Suppressor macrophage treated with lipopolysaccharide for 4 hours (primary cell): ENCODE measurements around the gene MUC2.
"Not testable (repeated sequence)": the region's sequence is repeated elsewhere in the genome, so short reads cannot be mapped to it uniquely, and the experiment has no call there.

Source experiments
- DNase-seq: peaks from one replicate; pipeline ENCODE4 v3.0.0-alpha.2; 2020

The MUC2 gene

DNA sequence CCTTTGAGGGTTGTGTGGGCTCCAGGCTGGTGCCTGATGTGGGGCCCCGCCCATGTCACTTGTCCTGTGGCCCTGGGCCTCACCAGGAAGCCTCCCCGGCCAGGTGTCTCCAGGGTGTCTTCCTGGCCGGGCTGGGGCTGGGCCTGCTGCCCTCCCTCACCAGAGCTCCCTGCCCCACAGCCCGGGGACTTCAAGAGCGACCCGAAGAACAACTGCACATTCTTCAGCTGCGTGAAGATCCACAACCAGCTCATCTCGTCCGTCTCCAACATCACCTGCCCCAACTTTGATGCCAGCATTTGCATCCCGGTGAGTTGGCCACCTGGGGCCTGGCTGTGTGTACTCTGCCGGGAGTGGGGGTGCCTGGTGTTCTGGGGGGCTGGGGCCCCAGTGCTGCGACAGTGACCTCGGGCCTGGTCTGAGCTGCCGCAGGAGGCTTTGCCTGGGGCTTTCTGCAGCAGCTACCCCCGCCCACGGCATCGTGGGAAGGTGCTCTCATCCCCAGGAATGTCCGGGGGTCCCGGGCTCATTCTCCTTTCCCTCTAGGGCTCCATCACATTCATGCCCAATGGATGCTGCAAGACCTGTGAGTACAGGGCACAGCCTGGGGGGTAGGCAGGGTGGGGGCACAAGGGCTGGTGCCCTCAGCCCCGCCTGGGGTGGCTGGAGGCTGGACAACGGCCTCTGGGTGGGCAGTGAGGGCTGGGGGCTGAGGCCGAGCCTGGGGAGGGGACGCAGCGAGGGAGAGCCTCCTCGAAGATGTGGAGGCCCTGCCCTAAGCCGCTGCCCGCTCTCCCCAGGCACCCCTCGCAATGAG is 34.6 kb downstream of the MUC2 start:
- no peak for DNase-seq

DNA sequence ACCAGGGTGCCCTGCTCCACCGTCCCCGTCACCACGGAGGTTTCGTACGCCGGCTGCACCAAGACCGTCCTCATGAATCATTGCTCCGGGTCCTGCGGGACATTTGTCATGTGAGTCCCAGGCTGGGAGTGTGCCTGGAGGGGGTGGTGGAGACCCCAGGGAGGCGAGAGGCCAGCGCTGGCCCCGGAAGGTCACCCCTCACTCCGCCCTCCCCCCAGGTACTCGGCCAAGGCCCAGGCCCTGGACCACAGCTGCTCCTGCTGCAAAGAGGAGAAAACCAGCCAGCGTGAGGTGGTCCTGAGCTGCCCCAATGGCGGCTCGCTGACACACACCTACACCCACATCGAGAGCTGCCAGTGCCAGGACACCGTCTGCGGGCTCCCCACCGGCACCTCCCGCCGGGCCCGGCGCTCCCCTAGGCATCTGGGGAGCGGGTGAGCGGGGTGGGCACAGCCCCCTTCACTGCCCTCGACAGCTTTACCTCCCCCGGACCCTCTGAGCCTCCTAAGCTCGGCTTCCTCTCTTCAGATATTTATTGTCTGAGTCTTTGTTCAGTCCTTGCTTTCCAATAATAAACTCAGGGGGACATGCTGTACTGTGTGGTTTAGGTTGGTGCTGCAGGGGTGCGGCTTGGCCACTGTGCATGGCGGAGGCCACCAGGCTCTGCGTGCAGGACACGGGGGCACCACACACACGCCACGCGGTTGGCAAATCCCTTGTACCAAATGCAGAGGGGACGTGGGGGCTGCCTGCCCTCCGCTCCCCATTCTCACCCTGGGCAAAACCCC is 35.4 kb downstream of the MUC2 start:
- DNase-seq = no peak

GRCh38 chr11:1111545-1112212 is 37.0 kb downstream of the MUC2 start:
- no peak for DNase-seq

DNA sequence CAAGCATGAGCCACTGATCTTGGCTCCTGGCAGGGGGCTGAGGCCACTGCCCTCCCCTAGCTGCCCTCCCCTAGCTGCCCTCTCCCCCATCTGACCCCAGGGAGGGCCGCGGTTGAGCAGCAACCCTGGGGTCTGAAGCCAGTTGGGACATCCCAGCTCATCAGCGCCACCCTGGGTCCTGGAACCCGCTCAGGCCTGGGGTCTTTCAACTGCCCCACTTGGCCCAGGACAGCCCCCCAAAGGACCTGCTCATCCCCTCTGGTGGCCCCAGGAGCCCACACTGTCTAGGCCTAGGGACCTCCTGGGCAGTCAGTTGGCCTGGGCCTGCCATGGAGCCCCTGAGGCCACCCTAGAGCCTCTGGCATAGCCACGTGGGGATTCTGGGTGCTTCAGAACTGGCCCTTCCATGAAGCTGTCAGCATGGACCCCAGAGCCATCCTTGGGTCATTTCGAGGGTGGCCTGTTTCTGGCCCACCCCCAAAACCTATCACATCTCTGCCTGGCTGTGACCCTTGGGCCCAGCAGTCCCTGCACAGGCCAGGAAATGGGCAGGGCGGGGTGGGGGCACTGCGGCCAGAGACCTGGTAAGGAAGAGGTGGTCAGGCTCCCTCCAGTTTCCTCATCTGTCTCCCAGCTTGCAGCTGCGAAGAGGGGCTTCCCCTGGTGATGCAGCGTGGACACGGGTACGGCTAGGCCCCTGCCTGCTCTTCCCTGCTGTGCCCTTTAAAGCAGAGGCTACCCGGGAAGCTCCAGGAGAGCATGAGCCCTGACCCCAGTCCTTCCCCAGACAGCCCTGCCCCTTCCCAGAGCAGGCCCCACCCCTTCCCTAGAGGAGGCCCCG is 37.9 kb downstream of the MUC2 start:
- DNase-seq = no peak

GRCh38 chr11:1113405-1114201 is 38.9 kb downstream of the MUC2 start:
- DNase-seq = no peak

GRCh38 chr11:1115292-1115691 is 40.6 kb downstream of the MUC2 start:
- not testable (repeated sequence) for DNase-seq

GRCh38 chr11:1116104-1116503 is 41.4 kb downstream of the MUC2 start:
- DNase-seq = no peak

DNA sequence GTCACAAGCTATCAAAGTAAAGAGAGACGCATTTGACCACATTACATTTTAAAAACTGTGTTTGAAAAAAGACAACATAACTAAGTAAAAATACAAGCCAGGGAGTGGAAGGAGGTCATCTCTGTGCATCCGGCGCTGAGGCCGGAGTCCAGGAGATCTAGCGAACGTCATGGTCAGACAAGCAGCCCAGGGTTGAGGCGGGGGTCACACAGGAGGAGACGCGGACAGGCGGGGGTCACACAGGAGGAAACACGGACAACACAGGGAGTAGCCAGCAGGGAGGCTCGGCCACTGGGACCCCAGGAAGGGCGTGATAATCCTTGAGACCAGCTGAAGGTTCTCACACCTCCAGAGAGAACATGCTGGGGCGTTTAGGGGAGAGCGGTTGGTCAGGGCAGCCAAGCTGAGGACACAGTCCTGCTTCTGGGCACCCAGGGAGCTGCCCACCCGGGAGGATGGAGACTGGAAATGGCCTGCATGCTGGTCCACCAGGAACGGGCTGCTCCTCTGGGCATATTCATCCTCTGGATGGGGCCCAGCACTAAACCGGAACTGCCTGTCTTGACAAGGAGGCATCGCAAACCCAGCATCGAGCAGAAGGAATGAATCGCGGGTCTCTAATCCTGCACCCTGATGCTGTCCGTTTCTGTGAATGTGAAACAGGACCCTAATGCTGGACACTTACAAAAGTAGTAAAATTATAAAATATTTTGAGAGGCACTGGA is 42.2 kb downstream of the MUC2 start:
- no peak for DNase-seq

DNA sequence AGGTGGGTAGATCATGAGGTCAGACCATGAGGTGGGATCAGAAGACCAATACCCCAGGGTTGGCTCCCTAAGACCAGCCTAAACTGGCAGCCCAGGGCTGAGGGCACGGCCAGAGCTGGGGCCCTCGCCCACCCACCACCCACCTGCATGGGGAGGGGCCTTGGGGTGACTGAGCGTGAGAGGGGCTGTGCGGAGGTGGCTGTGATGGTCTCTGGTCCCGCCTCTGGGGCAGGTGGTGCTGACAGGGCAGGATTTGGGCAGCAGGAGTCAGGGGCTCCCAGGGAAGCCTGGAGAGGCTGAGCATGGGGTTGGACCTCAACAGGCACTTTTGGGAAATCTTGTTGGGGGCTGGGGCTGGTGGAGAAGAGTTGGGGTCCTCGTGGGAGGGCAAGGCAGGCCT is 43.3 kb downstream of the MUC2 start:
- DNase-seq = no peak

GRCh38 chr11:1118755-1119603 is 44.3 kb downstream of the MUC2 start:
- no peak for DNase-seq

DNA sequence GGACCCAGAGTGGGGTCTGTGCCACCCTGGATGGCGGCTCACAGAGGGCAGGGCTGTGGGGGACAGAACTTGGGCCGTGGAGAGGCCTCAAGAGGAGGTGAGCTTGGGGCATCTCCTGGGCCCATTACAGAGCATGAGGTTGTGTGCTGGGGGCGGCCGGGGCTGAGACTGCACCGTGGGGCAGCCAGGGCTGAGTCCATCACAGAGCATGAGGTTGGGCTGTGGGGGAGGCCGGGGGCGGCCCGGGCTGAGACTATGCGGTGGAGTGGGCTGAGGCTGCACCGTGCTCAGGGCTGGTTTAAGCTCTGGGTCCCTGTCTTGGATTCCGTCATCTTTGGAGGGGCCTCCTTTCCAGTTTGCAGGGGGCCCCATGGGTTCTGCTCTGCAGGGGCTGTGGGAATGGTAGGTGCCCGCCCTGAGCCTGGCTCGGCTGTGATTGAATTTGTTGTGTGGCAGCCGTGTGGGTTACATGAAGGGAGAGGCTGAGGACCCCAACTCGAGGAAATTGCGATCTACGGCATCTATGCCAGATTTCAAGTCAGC is 45.0 kb downstream of the MUC2 start:
- DNase-seq = no peak

GRCh38 chr11:1120532-1121330 is 46.1 kb downstream of the MUC2 start:
- no peak for DNase-seq

GRCh38 chr11:1121331-1121812 is 46.7 kb downstream of the MUC2 start:
- no peak for DNase-seq

DNA sequence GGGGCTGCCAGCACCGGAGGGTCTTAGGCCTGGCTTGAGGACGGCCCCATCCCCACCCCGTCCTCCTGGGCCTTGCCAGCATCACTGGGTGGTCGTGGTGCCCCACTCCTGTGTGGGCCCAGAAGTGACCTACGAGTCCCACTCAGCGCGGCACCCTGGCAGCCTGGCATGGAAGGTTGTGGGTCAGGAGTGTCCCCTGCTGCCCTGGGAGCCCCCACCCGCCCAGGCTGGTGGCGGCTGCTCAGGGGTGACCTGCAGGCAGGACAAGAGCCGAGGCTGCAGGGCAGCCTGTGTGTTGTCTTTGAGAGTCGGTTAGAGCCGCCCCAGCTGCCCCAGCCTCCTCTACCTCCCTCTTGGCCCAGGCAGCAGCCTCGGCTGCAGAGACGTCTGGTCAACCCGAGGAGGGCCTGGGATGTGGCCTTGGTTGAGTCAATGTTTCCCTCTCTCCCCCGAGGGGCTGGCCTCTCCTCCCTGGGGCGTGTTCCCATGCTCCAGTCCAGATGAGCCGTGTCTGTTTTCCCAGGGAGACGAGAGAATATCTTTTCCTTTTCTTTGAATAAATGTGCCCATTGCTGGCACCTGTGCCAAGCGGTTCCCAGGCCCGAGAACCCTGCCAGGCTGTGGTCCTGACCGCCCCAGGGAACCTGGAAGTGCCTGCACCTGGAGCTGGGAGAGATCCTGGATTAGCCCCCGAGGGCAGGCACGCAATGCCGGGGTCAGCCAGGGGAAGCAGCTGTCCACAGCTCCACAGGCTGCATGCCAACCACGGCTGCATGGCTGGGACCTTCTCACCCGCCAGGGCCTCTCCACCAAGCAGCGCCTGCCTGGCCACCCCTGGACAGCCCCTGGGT is 47.4 kb downstream of the MUC2 start:
- no peak for DNase-seq

DNA sequence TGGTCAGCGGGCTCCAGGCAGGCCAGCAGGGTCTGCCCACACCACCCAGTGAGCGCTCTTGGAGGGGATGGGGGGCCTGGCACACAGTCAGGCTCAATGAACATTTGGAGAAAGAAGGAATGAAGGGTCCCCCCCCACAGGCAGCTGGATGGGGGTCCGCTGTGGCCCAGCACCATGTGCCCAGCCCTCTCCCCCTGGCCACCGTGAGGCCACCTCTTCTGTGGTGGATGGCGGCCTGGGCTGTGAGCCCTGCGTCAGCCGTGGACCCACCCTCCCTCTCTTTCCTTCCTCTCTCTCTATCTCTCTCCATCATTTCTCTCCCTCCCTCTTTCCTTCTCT is 48.0 kb downstream of the MUC2 start:
- no peak for DNase-seq

DNA sequence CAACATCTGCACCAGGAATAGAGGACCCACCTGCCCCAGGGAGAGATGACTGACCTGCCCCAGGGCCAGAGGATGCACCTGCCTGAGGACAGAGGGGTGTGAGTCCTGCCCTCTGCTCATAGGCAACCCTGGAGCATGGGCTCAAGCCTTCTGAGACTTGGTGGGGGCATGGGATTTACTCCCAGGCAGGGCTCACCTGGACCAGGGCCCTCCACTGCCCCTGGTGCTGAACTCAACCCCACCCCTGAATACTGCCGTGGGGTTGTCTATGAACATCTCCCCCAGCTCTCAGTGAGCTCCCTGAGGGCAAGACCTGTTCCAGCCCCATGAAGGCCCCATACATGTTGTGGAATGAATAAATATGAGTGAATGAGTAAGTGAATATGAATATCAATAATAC is 49.3 kb downstream of the MUC2 start:
- no peak for DNase-seq
